ENCODE results near the gene FBXO3.
"Not testable (repeated sequence)": the region's sequence is repeated elsewhere in the genome, so short reads cannot be mapped to it uniquely, and the experiment has no call there.

FBXO3 gene

DNA sequence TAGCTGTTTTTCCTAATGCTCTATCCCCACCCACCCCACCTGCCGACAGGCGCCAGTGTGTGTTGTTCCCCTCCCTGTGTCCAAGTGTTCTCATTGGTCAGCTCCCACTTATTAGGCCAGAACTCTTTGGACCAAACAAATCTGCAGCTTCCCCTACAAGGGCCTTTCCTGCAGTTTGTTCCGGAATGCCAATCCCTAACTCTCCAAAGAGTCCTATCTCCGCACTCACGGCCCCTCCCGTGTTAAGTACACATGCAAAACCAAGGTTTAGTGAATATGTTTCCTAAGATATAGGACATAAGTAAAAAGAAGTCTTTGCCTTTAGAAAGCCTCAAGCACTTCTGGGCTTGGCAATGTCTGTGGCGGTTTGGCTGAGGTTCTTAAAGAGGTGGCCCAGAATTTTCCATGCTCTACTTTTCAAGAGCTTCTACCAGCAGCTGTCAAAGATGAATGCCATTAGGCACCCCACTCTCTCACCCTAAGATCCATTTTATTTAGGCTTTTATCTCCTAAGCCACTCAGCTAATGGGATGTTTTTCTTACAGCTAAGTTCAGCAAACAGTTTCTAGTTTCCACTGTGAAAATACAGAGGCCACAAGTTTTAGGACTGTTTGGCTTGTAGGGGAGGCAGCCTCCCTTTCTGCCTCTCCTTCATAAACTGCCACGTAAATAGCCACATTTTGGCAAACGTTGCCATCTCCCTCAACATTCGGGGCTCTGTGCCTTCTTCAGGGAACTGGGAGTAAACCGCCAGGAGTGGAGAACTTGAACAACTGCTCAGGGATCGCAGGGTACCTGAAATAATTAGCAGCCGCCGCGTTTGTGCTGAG, 39.7 kb downstream of the FBXO3 start:
- TF ChIP-seq, protein P1, sequence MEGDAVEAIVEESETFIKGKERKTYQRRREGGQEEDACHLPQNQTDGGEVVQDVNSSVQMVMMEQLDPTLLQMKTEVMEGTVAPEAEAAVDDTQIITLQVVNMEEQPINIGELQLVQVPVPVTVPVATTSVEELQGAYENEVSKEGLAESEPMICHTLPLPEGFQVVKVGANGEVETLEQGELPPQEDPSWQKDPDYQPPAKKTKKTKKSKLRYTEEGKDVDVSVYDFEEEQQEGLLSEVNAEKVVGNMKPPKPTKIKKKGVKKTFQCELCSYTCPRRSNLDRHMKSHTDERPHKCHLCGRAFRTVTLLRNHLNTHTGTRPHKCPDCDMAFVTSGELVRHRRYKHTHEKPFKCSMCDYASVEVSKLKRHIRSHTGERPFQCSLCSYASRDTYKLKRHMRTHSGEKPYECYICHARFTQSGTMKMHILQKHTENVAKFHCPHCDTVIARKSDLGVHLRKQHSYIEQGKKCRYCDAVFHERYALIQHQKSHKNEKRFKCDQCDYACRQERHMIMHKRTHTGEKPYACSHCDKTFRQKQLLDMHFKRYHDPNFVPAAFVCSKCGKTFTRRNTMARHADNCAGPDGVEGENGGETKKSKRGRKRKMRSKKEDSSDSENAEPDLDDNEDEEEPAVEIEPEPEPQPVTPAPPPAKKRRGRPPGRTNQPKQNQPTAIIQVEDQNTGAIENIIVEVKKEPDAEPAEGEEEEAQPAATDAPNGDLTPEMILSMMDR (IDR thresholded peaks at IDR 0.05; ENCODE audit: low read depth, low read length): no peak
- H3K4me3 ChIP-seq (ENCODE audit: low read depth, low read length): peak overlapping the region; percentile 91

DNA sequence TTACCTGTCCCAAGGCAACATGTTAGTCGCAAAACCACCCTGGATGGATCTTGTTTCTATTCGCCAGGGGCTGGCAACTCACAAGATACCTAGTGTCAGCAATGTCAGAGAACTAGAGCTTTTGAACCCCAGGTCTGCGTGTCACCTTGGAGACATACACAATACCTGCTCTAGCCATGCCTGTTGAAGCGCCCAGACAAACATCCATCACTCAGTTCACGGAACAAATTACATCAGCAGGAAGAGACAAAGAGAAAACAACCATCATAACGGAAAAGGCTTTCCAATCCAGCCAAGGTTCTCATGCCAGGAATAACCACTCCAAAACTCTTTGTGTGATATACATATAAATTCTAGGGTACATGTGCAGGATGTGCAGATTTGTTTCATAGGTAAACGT, 40.3 kb downstream of the FBXO3 start:
- TF ChIP-seq, protein P1 (IDR thresholded peaks at IDR 0.05; ENCODE audit: low read depth, low read length): no peak
- peak overlapping the region; percentile 91 for H3K4me3 ChIP-seq (ENCODE audit: low read depth, low read length)

DNA sequence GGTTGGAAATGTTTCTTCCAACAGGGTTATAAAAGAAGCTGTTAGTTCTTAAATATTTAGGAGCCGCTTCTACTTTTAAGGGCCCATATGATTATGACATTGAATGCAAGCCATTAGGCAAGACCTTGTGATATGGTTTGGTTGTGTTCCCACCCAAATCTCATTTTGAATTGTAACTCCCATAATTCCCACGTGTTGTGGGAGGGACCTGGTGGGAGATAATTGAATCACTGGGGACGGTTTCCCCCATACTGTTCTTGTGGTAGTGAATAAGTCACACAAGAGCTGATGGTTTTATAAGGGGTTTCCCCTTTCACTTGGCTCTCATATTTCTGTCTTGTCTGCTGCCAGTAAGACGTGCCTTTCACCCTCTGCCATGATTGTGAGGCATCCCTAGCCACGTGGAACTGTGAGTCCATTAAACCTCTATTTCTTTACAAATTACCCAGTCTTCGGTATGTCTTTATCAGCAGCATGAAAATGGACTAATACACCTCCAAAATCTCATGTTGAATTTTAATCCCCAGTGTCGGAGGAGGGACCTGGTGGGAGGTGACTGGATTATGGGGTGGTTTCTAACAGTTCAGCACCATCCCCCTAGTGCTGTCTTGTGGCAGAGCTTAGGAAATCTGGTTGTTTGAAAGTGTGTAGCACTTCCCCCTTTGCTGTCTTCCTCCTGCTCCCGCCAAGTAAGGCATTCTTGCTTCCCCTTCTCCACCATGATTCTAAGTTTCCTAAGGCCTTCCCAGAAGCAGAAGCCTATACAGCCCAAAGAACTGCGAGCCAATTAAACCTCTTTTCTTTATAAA, 42.4 kb downstream of the FBXO3 start:
- no peak overlapping the region for H3K4me3 ChIP-seq (ENCODE audit: low read depth, low read length)
- TF ChIP-seq, protein P1 (IDR thresholded peaks at IDR 0.05; ENCODE audit: low read depth, low read length): no peak

DNA sequence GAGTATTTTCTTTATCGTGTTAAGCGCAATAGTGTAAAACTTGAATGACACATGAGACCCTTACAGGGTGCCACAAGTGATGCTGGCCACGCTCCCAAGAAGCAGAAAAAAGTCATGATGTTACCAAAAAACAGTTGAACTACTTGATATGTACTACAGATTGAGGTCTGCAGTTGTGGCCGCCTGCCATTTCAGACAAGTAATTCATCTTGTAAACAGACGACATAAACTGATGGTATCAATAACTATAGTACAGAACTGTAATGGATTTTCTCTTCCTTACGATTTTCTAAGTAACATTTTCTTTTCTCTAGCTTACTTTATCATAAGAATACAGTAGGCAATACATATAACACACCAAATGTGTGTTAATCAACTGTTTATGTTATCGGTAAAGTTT, 43.6 kb downstream of the FBXO3 start:
- TF ChIP-seq, protein P1 (IDR thresholded peaks at IDR 0.05; ENCODE audit: low read depth, low read length): no peak
- H3K4me3 ChIP-seq (ENCODE audit: low read depth, low read length): no peak overlapping the region

DNA sequence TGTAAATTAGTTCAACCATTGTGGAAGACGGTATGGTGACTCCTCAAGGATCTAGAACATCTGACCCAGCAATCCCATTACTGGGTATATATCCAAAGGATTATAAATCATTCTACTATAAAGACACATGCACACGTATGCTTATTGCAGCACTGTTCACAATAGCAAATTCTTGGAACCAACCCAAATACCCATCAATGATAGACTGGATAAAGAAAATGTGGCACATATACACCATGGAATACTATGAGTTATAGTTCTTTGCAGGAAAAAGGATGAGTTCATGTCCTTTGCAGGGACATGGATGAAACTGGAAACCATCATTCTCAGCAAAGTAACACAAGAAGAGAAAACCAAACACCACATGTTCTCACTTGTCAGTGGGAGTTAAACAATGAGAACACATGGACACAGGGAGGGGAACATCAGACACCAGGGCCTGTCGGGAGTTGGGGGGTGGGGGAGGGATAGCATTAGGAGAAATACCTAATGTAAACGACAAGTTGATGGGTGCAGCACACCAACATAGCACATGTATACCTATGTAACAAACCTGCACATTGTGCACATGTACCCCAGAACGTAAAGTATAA, 45.2 kb downstream of the FBXO3 start:
- H3K4me3 ChIP-seq (ENCODE audit: low read depth, low read length): not testable (repeated sequence)

DNA sequence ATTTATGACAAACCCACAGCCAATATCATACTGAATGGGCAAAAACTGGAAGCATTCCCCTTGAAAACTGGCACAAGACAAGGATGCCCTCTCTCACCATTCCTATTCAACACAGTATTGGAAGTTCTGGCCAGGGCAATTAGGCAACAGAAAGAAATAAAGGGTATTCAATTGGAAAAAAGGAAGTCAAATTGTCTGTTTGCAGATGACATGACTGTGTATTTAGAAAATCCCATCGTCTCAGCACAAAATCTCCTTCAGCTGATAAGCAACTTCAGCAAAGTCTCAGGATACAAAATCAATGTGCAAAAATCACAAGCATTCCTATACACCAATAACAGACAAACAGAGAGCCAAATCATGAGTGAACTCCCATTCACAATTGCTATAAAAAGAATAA, 46.8 kb downstream of the FBXO3 start:
- not testable (repeated sequence) for H3K4me3 ChIP-seq (ENCODE audit: low read depth, low read length)

DNA sequence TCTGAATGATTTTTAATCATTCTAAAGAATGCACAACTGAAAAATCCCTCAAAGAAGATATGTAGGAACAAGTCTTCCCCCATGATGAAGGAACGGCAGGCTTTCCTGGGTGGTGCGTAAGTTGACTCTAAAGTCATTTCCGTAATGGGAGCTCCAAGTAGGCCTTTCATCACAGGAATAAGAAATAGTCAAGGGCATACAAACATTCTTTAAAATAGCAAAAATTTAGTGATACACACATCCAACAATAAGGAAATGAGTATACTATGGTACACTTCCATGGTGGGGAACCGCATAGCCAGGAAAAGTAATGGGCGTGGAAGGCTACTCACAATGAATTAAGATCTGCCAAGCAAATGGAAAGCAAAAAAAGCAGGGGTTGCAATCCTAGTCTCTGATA, 48.8 kb downstream of the FBXO3 start:
- H3K4me3 ChIP-seq (ENCODE audit: low read depth, low read length): no peak overlapping the region
- TF ChIP-seq, protein P1 (IDR thresholded peaks at IDR 0.05; ENCODE audit: low read depth, low read length): no peak

DNA sequence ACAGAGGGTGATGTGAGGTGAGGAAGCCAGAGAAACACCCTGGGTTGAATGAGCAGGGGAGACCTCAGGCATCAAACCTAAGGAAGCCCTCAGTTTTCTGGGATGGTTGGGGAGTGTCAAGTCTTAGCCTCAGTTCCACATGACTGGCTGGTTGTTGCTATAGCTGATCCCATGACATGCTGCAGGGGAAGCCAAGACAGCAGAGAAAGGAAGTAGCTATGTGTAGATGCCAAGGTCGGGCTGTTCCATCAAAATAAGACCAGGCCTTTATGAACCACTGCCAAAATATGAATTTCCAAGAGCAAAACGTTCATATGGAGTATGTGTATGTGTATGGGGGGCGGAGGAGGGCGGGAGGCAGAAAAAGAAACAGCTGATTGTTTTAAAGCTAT, 49.7 kb downstream of the FBXO3 start:
- no peak overlapping the region for H3K4me3 ChIP-seq (ENCODE audit: low read depth, low read length)
- TF ChIP-seq, protein P1 (IDR thresholded peaks at IDR 0.05; ENCODE audit: low read depth, low read length): no peak
